Aorta (tissue), 4 donors: ENCODE results near the gene OPTN. TPM values are rescaled to one million over a fixed set of nuclear protein-coding genes. Genes with fewer than 3 reads are reported as not detected.

Source experiments
- polyA plus RNA-seq, 2 donors: library from polyadenylated mRNA; stranded (reverse); fragments of 200-250 nt; gene quantifications; one replicate each; pipeline ENCODE4 v1.2.3, GENCODE V29; 2013
- total RNA-seq, 2 donors: library from RNA; stranded (reverse); fragmentation: NEBNext Ultra II Directional; extraction: Animal tissue kit (Norgen Biotek cat#: 25700); gene quantifications; one replicate each; pipeline ENCODE4 v1.2.1, GENCODE V29; 2021
- donor health status: healthy with polysubstance abuse.
- donor health status: Bipolar disorder and iron deficiency.
- donor health status: DM: no; HTN: no; CAD: no.
- donor health status: DM: yes; HTN: yes; CAD: no.

The OPTN gene
- total and polyA plus RNA-seq, 4 donors, result 87.4 to 115 (median 99.3) TPM

Other genes starting within 250 kb of the OPTN start
- gene CCDC3, start 98.5 kb upstream of the OPTN start, total RNA-seq, result 100 to 1,000 TPM; 119 to 166 TPM
- 10 to 100 TPM; 46.5 to 50.0 TPM for gene CCDC3, start 98.5 kb upstream of the OPTN start, polyA plus RNA-seq
- gene MCM10, start 61.4 kb downstream of the OPTN start, total RNA-seq, result under 1 TPM; 0.78 to 0.81 TPM
- under 1 TPM in 1 of 2 donors, not detected in 1; 0.13 TPM for gene MCM10, start 61.4 kb downstream of the OPTN start, polyA plus RNA-seq
- gene UCMA, start 134.2 kb downstream of the OPTN start, total RNA-seq, result not detected
- not detected for gene UCMA, start 134.2 kb downstream of the OPTN start, polyA plus RNA-seq
- 10 to 100 TPM; 21.0 to 25.1 TPM for gene PHYH, start 199.9 kb downstream of the OPTN start, total RNA-seq
- 10 to 100 TPM; 33.6 to 66.7 TPM for gene PHYH, start 199.9 kb downstream of the OPTN start, polyA plus RNA-seq
- 10 to 100 TPM; 37.8 to 38.1 TPM for gene SEPHS1, start 248.1 kb downstream of the OPTN start, total RNA-seq
- 10 to 100 TPM; 30.0 to 31.6 TPM for gene SEPHS1, start 248.1 kb downstream of the OPTN start, polyA plus RNA-seq